GM23338 (cell line): Measurements from ENCODE around the gene ELMO2. TPM values are rescaled to one million over a fixed set of nuclear protein-coding genes. Genes with fewer than 3 reads are reported as not detected.

Experiments
- ATAC-seq: fragments of 200-7000 bp; cut with Tn5 transposase; 3 replicates; pipeline ENCODE4 v1.9.1; 2020
- DNase-seq: peaks from one replicate; pipeline ENCODE4 v3.0.0-alpha.2; 2015; ENCODE audit warnings: low spot score
- H2AFZ ChIP-seq: fragments of 200-600 bp; sonication (generic); 2 replicates; pipeline ENCODE4 v1.8.0; 2016; ENCODE audit warnings: antibody characterized with exemption, mild to moderate bottlenecking, moderate library complexity
- H3F3A ChIP-seq: fragments of 200-600 bp; sonication (generic); replicated peaks from 2 replicates; pipeline ENCODE4 v1.8.0; 2017; ENCODE audit warnings: antibody characterized with exemption, mixed run types, low read depth
- H3K27ac ChIP-seq: fragments of 200-600 bp; sonication (generic); 2 replicates; pipeline ENCODE4 v1.6.1; 2016; ENCODE audit warnings: low read depth
- H3K27me3 ChIP-seq: fragments of 200-600 bp; sonication (generic); 2 replicates; pipeline ENCODE4 v1.8.0; 2016; ENCODE audit warnings: mild to moderate bottlenecking, mixed run types, moderate library complexity; ENCODE audit not compliant: insufficient read depth
- H3K36me3 ChIP-seq: fragments of 200-600 bp; sonication (generic); 2 replicates; pipeline ENCODE4 v1.8.0; 2016; ENCODE audit warnings: mild to moderate bottlenecking; ENCODE audit not compliant: insufficient read depth
- H3K4me1 ChIP-seq: fragments of 200-600 bp; sonication (generic); 2 replicates; pipeline ENCODE4 v1.8.0; 2016; ENCODE audit warnings: mild to moderate bottlenecking, moderate library complexity; ENCODE audit not compliant: insufficient read depth
- H3K4me2 ChIP-seq: fragments of 200-600 bp; sonication (generic); 2 replicates; pipeline ENCODE4 v1.7.1; 2017; ENCODE audit warnings: mixed run types
- H3K4me3 ChIP-seq: fragments of 200-600 bp; sonication (generic); 2 replicates; pipeline ENCODE4 v1.6.1; 2016; ENCODE audit warnings: mixed run types
- H3K79me2 ChIP-seq: fragments of 200-600 bp; sonication (generic); replicated peaks from 2 replicates; pipeline ENCODE4 v1.8.0; 2017; ENCODE audit warnings: mild to moderate bottlenecking; ENCODE audit not compliant: insufficient read depth
- H3K9me2 ChIP-seq: fragments of 200-600 bp; sonication (generic); 2 replicates; pipeline ENCODE4 v1.8.0; 2017; ENCODE audit not compliant: insufficient read depth
- H4K20me1 ChIP-seq: fragments of 200-600 bp; sonication (generic); replicated peaks from 2 replicates; pipeline ENCODE4 v1.8.0; 2017; ENCODE audit warnings: mild to moderate bottlenecking; ENCODE audit not compliant: insufficient read depth
- H3K27ac Mint-ChIP-seq: 2 replicates; pipeline ENCODE4 v1.8.0; 2020; ENCODE audit warnings: inconsistent platforms, mild to moderate bottlenecking, moderate library complexity, mixed read lengths
- H3K27me3 Mint-ChIP-seq: 3 replicates; pipeline ENCODE4 v1.8.0; 2022; ENCODE audit warnings: low read depth, mild to moderate bottlenecking, moderate library complexity, mixed read lengths, inconsistent platforms; ENCODE audit not compliant: insufficient read depth, poor library complexity
- H3K36me3 Mint-ChIP-seq: 3 replicates; pipeline ENCODE4 v1.8.0; 2021; ENCODE audit warnings: low read depth, mild to moderate bottlenecking, inconsistent platforms, moderate library complexity, mixed read lengths
- H3K4me1 Mint-ChIP-seq: 3 replicates; pipeline ENCODE4 v1.8.0; 2020; ENCODE audit warnings: mild to moderate bottlenecking, inconsistent platforms, mixed read lengths
- H3K4me3 Mint-ChIP-seq: 3 replicates; pipeline ENCODE4 v1.8.0; 2021; ENCODE audit warnings: moderate library complexity, mild to moderate bottlenecking, inconsistent platforms, mixed read lengths
- H3K9me3 Mint-ChIP-seq: 3 replicates; pipeline ENCODE4 v1.8.0; 2020; ENCODE audit warnings: moderate library complexity, mild to moderate bottlenecking, inconsistent platforms, mixed read lengths
- CREB1 ChIP-seq: fragments of 250-450 bp; sonication (Bioruptor Pico); IDR thresholded peaks from 2 replicates; pipeline ENCODE4 v1.5.0; 2020; ENCODE audit warnings: low read depth, mild to moderate bottlenecking, moderate library complexity
- ETS1 ChIP-seq: IDR thresholded peaks from 2 replicates; pipeline ENCODE4 v1.6.1; 2016; ENCODE audit warnings: antibody characterized with exemption
- EZH2 ChIP-seq: fragments of 200-600 bp; sonication (generic); IDR thresholded peaks from one replicate; pipeline ENCODE4 v1.8.0; 2017; ENCODE audit warnings: antibody characterized with exemption, mild to moderate bottlenecking, low read depth; ENCODE audit not compliant: unreplicated experiment
- EZH2phosphoT487 ChIP-seq: fragments of 200-600 bp; sonication (generic); IDR thresholded peaks from one replicate; pipeline ENCODE4 v1.8.1; 2018; ENCODE audit warnings: antibody characterized with exemption; ENCODE audit not compliant: unreplicated experiment
- JUNB ChIP-seq: IDR thresholded peaks from one replicate; pipeline ENCODE4 v1.6.1; 2016; ENCODE audit warnings: antibody characterized with exemption; ENCODE audit not compliant: unreplicated experiment
- NANOG ChIP-seq: IDR thresholded peaks from 2 replicates; pipeline ENCODE4 v1.6.1; 2016; ENCODE audit warnings: antibody characterized with exemption, borderline replicate concordance
- POLR2AphosphoS5 ChIP-seq: IDR thresholded peaks from 2 replicates; pipeline ENCODE4 v1.6.1; 2016; ENCODE audit warnings: antibody characterized with exemption, low read depth
- REST ChIP-seq: IDR thresholded peaks from one replicate; pipeline ENCODE4 v1.6.1; 2018; ENCODE audit warnings: antibody characterized with exemption; ENCODE audit not compliant: unreplicated experiment
- STAT1 ChIP-seq: IDR thresholded peaks from one replicate; pipeline ENCODE4 v1.6.1; 2016; ENCODE audit warnings: antibody characterized with exemption; ENCODE audit not compliant: unreplicated experiment
- ZNF114 ChIP-seq: fragments of 250-450 bp; sonication (Bioruptor Pico); IDR thresholded peaks from 2 replicates; pipeline ENCODE4 v1.5.0; 2020; ENCODE audit warnings: mild to moderate bottlenecking, moderate library complexity
- ZNF331 ChIP-seq: fragments of 250-450 bp; sonication (Bioruptor Pico); IDR thresholded peaks from 2 replicates; pipeline ENCODE4 v1.5.0; 2020; ENCODE audit warnings: low read depth, mild to moderate bottlenecking, moderate library complexity
- ZNF462 ChIP-seq: fragments of 250-450 bp; sonication (Bioruptor Pico); IDR thresholded peaks from 2 replicates; pipeline ENCODE4 v1.5.0; 2020; ENCODE audit warnings: mild to moderate bottlenecking, moderate library complexity
- polyA plus RNA-seq: library from polyadenylated mRNA; unstranded; fragments of >200 nt; fragmentation: Nextera tagmentation; extraction: Ambion mirVana; gene quantifications from 2 replicates; pipeline ENCODE4 v1.2.1, GENCODE V29; 2016
- total RNA-seq: library from RNA; depleted of rRNA; stranded (reverse); fragments of >200 nt; shearing (Covaris generic); gene quantifications from 2 replicates; pipeline ENCODE4 v1.2.3, GENCODE V29; 2014

ELMO2 gene
- total and polyA plus RNA-seq, 2 experiments from 2014 or later = 15.1 to 44.1 TPM

GRCh38 chr20:46354207-46354555, 52.2 kb downstream of the ELMO2 start:
- DNase-seq (no peak), ATAC-seq (no peak)
- TF ChIP-seq POLR2AphosphoS5 = no peak
- Histone ChIP-seq H3K27me3 (no peaks in the 10 kb centered on the region), H3K4me2 (no peak overlapping the region), H3K4me3 (no peak overlapping the region), H3K79me2 (no peaks in the 10 kb centered on the region), H3K36me3 (no peaks in the 10 kb centered on the region), H3F3A (no peaks in the 10 kb centered on the region), H3K27ac (no peak overlapping the region), H4K20me1 (no peaks in the 10 kb centered on the region), H3K4me1 (peaks cover 10% of the 10 kb centered on the region), H3K9me2 (no peaks in the 10 kb centered on the region), H2AFZ (no peak overlapping the region)
- Mint-ChIP-seq H3K4me1 (peaks cover 20% of the 10 kb centered on the region), H3K9me3 (no peaks in the 10 kb centered on the region), H3K27me3 (peaks cover 24% of the 10 kb centered on the region), H3K36me3 (peaks cover 20% of the 10 kb centered on the region), H3K4me3 (no peak overlapping the region), H3K27ac (no peak overlapping the region)

GRCh38 chr20:46353500-46354206, 52.8 kb downstream of the ELMO2 start:
- H3K27me3 Mint-ChIP-seq = peaks cover 29% of the 10 kb centered on the region
- DNase-seq (no peak), ATAC-seq (no peak)
- Histone ChIP-seq H3K36me3 (no peaks in the 10 kb centered on the region), H3K79me2 (no peaks in the 10 kb centered on the region), H4K20me1 (no peaks in the 10 kb centered on the region), H2AFZ (no peak overlapping the region), H3K9me2 (no peaks in the 10 kb centered on the region), H3K4me1 (peaks cover 13% of the 10 kb centered on the region), H3K4me2 (no peak overlapping the region), H3K4me3 (no peak overlapping the region), H3K27ac (no peak overlapping the region), H3F3A (no peaks in the 10 kb centered on the region), H3K27me3 (no peaks in the 10 kb centered on the region)
- peaks cover 25% of the 10 kb centered on the region for H3K4me1 Mint-ChIP-seq
- peaks cover 21% of the 10 kb centered on the region for H3K36me3 Mint-ChIP-seq
- H3K9me3 Mint-ChIP-seq = no peaks in the 10 kb centered on the region
- no peak overlapping the region for H3K27ac Mint-ChIP-seq
- H3K4me3 Mint-ChIP-seq = no peak overlapping the region
- no peak for TF ChIP-seq REST
- TF ChIP-seq ZNF331 = no peak
- TF ChIP-seq ETS1 = no peak
- no peak for TF ChIP-seq ZNF462 (CRISPR knock-in tag)
- no peak for TF ChIP-seq JUNB
- no peak for TF ChIP-seq NANOG
- TF ChIP-seq ZNF114 (CRISPR knock-in tag) = no peak
- no peak for TF ChIP-seq STAT1
- no peak for TF ChIP-seq EZH2
- TF ChIP-seq CREB1 (CRISPR knock-in tag) = no peak
- TF ChIP-seq EZH2phosphoT487 = no peak
- no peak for TF ChIP-seq POLR2AphosphoS5
